Spleen (tissue), 7 donors: Measurements from ENCODE around the gene PLCZ1.

ENCODE experiments used
- POLR2A ChIP-seq, 3 donors: fragments of 450-650 bp; IDR thresholded peaks; one replicate each; pipeline ENCODE4 v1.5.1; 2017; ENCODE audit warnings: antibody characterized with exemption in 3 of 3, mild to moderate bottlenecking in 1 of 3
- POLR2AphosphoS5 ChIP-seq, 3 donors: sonication (generic); formaldehyde crosslinking; IDR thresholded peaks; one replicate each; pipeline ENCODE4 v1.5.1; 2017; ENCODE audit warnings: antibody characterized with exemption in 3 of 3
- TF ChIP-seq, protein P1 (sequence below), 11 experiments: fragments of 200-600 bp in 7 of 11; fragments of 450-650 bp in 4 of 11; sonication (generic) in 4 of 11; IDR thresholded peaks in 8 of 11; conservative IDR thresholded peaks in 3 of 11; 1 replicate in 7 of 11; 2 replicates in 4 of 11; pipeline versions ENCODE4 v1.4.0 to v1.8.0; 2016 to 2021; ENCODE audit warnings: antibody characterized with exemption in 11 of 11, inconsistent platforms in 4 of 11, mild to moderate bottlenecking in 1 of 11
- donor health status: DM: no; HTN: no; CAD: no; lungs with moderate emphysema.
- donor health status: DM: no; HTN: no; CAD: no.
- donor health status: DM: no; HTN: no; CAD: no.

DNA sequence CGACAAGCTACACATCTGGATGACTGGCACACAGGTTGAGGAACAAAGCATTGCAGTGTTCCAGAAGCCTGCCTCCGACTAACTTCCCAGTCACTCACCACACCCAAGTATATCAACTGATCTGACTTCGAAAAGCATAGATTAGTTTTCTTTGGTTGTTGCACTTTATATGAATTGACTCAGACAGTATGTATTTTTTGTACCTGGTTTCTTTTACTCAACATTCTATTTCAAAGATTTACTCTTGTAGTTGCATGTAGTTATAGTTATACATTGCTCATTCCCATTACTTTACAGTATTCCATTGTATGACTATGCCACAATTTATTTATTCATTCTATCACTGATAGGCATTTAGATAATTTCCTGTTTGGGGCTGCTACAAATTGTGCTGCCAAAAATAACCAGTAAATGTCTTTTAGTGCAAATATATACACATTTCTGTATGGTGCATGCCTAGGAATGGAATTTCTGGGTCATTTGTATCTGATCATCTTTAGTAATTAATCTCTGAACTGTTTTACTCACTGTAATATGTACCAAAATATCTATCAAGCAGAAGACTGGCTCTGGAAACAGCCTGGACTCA lies 17.8 kb downstream of the PLCZ1 start:
- TF ChIP-seq, protein P1, sequence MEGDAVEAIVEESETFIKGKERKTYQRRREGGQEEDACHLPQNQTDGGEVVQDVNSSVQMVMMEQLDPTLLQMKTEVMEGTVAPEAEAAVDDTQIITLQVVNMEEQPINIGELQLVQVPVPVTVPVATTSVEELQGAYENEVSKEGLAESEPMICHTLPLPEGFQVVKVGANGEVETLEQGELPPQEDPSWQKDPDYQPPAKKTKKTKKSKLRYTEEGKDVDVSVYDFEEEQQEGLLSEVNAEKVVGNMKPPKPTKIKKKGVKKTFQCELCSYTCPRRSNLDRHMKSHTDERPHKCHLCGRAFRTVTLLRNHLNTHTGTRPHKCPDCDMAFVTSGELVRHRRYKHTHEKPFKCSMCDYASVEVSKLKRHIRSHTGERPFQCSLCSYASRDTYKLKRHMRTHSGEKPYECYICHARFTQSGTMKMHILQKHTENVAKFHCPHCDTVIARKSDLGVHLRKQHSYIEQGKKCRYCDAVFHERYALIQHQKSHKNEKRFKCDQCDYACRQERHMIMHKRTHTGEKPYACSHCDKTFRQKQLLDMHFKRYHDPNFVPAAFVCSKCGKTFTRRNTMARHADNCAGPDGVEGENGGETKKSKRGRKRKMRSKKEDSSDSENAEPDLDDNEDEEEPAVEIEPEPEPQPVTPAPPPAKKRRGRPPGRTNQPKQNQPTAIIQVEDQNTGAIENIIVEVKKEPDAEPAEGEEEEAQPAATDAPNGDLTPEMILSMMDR (IDR thresholded peaks at IDR 0.05 in 8 of 11, conservative IDR thresholded peaks at IDR 0.05 in 3 of 11), result no peak
- TF ChIP-seq POLR2AphosphoS5 (IDR thresholded peaks at IDR 0.05) (no peak), POLR2A (IDR thresholded peaks at IDR 0.05) (no peak)
